Measurements from ENCODE around the gene EML4.

The EML4 gene

DNA sequence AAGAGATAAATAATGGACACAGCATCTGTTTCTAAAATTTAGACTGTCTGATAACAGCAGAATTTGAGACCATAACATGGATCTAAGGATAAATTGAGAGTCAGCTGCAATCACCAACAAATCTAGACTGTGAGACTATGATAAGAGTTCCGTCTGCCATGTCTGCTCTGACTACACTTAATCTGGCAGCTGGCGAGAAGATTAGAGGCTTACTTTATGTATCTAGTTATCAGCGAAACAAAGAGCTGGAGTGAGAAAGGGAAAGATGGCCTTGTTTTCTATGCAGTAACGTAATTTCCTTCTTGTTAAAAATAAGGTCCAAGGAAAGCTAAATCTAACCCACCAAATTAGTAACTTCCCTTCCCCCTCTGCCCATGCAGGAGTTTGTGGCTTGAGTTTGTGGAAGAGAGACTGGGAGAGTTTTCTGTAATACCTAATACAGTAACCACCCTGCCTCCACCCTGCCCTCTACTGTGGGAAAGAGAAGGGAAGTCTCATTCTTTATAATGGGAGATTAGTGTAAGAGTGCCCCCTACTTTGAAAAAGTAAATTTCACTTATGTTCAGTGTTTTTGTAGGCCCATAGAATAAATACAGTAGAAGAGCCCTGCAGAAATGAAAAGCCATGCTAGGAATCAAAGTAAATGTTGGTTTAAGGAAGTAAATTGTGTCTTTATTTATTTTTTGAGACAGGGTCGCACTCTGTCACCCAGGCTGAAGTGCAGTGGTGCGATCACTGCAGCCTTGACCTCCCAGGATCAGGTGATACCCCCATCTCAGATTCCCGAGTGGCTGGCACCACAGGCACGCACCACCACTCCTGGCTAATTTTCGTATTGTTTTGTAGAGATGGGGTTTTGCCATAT is 27.5 kb downstream of the EML4 start:
- no peak for DNase-seq (ENCODE audit: low read depth in 2 of 2)

GRCh38 chr2:42197792-42198191 is 28.6 kb downstream of the EML4 start:
- no peak for DNase-seq (ENCODE audit: low read depth in 2 of 2)

DNA sequence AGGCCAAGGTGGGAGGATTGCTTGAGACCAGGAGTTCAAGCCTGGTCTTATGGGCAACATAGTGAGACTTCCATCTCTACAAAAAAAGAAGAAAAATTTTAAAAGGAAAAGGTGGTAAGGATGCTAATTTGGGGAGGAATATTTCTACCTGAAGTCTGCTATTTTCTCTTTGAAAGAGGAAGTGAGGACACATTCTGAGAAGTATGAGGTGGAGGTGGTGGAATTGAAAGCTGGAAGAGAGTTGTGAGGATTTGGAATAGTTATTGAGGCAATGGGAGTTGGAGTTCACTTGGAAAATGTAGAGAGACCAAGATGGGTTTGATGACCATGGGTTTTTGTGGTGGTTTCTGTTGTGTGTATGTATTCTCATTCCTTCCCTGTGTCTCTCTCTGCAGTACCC is 29.3 kb downstream of the EML4 start:
- DNase-seq (ENCODE audit: low read depth in 2 of 2): no peak

DNA sequence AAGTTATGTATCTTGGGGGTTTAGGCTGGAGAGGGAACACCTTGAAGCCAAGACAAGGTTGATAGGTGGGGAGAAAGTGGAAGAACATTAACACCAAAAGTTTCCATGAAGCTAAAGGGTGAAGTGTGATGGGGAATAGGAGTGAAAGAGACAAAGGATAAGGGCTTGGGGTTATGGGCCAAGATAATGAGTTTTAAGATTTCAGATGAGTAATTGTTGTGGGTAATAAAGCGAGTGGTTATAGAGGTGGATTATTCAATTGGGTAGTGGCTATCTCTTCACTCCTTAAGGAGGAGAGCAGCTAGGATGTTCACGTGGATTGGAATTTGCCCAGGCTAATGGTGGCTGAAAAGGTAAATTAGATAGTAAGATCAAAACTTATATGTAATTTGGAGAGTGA is 29.8 kb downstream of the EML4 start:
- no peak for DNase-seq (ENCODE audit: low read depth in 2 of 2)

- DNase-seq (ENCODE audit: low read depth in 2 of 2): no peak
Observed at GRCh38 chr2:42199626-42200025, 30.5 kb downstream of the EML4 start.

DNA sequence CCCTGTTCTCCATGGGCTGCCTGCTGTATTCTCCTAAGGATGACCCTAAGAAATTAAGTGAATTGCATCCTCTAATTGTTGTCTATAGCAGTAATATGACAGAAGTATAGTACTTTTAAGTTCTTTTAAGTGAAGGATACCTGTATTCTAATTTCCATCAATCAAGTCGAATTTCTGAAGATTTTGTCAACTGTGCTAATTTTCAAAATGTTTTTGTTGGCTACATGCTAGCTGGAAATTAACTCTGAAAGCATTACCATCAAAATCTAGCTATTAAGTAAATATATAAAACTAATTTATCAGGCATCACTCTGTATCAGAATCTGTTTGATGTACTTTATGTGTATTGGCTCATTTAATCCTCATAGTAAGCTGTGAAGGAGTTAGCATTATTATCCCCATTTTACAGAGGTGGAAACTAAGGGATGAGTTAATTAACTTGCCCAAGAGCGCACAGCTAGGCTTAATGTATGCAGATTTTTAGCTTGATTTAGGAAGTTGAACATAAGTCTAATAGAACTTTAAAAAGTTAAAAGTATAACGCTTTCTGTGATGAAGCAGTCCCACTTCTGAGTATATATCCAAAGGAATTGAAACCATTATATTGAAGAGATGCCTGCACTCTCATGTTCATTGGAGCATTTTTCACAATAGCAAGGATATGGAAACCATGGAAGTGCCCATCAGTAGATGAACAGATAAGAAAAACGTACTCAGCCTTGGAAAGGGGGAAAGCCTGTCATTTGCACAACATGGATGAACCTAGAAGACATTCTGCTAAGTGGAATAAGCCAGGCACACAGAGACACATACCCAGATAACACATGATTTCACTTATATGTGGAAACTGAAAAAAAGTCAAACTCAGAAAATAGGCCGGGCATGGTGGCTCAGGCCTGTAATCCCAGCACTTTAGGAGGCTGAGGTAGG is 32.0 kb downstream of the EML4 start:
- DNase-seq (ENCODE audit: low read depth in 2 of 2): no peak

- no peak for DNase-seq (ENCODE audit: low read depth in 2 of 2)
Observed at GRCh38 chr2:42202634-42203008, 33.5 kb downstream of the EML4 start.

DNA sequence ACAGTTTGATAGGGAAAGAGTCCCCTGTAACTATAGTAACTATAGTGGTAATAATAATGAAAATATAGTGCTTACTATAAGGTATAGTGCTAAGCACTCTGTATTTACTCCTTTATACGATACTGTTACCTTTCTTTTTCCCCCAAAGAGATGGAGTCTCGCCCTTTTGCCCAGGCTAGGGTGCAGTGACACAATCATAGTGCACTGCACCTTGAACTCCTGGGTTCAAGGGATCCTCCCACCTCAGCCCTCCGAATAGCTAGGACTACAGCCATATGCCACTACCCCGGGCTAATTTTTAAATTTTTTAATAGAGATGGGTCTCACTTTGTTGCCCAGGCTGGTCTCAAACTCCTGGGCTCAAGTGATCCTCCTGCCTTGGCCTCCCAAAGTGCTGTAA is 34.6 kb downstream of the EML4 start:
- no peak for DNase-seq (ENCODE audit: low read depth in 2 of 2)

DNA sequence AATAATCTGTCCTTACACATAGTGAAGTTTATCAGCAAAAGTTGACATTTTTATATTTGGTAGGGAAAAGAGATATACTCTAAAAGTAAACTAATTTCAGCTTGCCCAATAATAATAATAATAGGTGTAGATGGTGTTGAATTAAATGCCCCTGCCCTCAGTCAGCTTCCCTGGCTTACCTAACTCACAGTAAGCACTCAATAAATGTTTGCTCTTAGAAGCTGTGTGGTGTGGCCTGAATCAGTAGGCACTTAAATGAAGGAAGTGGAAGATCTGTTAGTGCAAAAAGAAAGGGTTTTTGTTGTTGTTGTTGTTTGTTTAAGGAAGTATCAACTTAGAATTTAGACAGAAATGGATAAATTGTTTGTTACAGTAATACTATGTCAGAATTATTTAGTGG is 36.2 kb downstream of the EML4 start:
- DNase-seq (ENCODE audit: low read depth in 2 of 2): no peak

DNA sequence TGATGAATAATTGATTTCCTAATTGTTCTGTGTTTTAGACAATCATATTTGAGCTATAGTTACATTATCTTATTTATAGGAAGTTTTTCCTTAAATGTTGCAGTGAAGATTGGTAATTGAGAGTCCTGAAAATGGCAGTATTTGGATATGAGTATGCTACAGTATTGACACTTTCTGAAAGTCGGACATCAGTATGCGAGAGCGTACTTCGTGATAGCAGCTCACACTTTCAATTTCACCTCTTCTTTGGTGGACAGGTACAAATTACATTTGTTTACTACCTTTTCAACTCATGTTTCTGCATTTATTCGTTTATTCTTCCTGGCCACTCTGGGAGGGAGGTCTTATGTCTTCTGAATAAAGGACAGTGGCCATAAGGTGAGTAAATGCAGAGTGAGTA is 38.7 kb downstream of the EML4 start:
- DNase-seq (ENCODE audit: low read depth in 2 of 2): no peak

DNA sequence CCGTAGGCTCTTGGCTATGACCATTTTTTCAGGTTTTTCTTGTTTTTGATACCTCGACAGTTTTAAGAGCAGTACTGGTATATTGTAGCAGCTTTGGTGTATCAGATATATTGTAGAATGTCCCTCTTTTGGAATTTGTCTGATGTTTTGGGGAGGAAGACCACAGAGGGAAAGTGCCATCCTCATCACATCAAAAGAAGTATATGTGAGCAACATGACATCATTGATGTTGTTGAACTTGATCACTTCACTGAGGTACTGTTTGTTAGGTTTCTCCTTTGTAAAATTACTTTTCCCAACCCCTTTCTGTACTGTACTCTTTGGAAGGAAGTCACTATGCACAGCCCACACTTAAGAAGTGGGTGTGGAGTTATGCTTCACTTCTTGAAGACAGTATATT is 41.0 kb downstream of the EML4 start:
- DNase-seq (ENCODE audit: low read depth in 2 of 2): no peak

GRCh38 chr2:42211291-42211690 is 42.1 kb downstream of the EML4 start:
- no peak for DNase-seq (ENCODE audit: low read depth in 2 of 2)

GRCh38 chr2:42214669-42215068 is 45.5 kb downstream of the EML4 start:
- no peak for DNase-seq (ENCODE audit: low read depth in 2 of 2)

GRCh38 chr2:42216694-42217093 is 47.5 kb downstream of the EML4 start:
- DNase-seq (ENCODE audit: low read depth in 2 of 2): no peak

DNA sequence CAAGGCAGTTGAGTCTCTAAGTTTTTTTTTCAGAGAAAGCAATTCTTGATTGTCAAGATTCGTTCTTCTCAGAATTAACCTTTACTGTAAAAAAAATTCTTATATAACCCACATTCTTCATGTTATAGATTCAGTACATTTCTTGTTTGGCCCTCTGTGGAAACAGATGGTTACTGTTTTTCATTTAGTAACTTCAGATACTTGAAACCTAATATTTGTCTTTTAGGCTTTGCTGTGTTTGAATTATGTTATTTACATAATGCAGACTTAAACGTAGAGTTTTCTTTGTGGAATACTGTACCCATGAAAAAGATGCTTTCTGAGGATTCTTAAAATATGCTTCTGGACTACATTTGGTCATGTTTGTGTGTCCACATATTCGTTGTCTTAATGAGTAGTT is 48.2 kb downstream of the EML4 start:
- no peak for DNase-seq (ENCODE audit: low read depth in 2 of 2)

DNA sequence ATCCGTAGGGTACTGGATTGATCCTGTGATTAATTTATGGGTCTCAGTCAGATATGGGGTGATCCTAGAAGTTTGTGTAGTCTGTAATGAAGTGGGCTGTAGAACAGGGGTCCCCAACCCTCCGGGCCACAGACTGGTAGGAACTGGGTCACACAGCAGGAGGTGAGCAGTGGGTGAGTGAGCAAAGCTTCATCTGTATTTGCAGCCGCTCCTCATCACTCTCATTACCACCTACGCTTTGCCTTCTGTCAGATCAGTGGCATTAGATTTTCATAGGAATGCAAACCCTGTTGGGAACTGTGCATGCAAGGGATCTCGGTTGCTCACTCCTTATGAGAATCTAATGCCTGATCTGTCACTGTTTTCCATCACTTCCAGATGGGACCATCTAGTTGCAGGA is 48.8 kb downstream of the EML4 start:
- no peak for DNase-seq (ENCODE audit: low read depth in 2 of 2)

GRCh38 chr2:42218712-42219111 is 49.6 kb downstream of the EML4 start:
- DNase-seq (ENCODE audit: low read depth in 2 of 2): no peak

GRCh38 chr2:42219160-42219559 is 50.0 kb downstream of the EML4 start:
- no peak for DNase-seq (ENCODE audit: low read depth in 2 of 2)

- no peak for DNase-seq (ENCODE audit: low read depth in 2 of 2)
Observed at GRCh38 chr2:42220566-42220965, 51.4 kb downstream of the EML4 start.

DNA sequence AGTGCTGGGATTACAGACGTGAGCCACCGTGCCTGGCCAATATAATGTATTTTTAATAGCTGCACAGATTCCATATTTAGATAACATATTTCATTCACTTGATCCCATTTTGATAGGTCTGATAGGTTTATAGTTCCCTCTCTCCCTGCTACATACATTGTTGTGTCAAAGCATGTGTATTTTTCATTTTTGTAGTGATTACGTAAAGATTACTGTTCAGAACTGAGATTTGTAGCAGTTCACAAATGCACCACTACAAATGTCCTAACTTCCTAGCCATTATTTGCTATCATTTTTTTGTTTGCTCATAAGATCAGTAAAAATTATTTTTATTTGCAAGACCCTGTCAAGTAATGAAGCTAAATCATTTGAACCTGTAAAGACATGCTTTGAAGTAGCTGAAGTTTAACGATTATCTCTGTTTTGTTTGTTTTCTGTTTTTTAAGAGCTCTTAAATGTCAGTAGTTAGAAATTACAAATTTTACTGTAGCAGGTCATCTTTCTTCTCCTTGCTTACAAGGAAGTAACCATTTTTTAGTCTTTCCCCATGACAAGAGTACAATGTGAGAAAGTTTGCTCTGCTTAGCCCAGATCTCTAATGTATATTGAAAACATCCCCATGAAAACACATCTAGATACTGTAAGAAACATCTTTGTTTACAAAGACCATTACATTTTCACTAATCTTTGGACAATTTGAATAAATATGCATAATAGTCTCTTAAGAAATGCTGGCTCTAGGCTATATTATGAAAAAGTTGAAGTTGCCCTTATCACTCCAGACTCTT is 54.1 kb downstream of the EML4 start:
- no peak for DNase-seq (ENCODE audit: low read depth in 2 of 2)

DNA sequence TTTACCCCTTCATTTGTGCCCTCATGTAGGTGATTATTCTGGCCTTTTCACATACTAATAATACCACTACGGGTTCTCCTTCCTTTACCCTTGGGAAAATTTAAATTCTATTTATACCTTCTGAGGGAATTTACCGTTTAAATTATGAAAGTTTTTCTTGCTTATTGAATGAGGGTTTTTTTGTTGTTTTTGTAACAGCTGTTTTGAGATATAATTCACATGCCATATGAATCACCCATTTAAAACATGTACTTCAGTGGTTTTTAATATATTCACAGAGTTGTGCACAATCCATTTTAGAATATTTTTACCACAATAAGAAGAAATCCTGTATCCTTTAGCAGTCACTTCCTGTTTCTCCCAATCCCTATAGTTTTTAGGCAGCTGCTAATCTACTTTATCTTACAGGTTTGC is 54.7 kb downstream of the EML4 start:
- no peak for DNase-seq (ENCODE audit: low read depth in 2 of 2)

DNA sequence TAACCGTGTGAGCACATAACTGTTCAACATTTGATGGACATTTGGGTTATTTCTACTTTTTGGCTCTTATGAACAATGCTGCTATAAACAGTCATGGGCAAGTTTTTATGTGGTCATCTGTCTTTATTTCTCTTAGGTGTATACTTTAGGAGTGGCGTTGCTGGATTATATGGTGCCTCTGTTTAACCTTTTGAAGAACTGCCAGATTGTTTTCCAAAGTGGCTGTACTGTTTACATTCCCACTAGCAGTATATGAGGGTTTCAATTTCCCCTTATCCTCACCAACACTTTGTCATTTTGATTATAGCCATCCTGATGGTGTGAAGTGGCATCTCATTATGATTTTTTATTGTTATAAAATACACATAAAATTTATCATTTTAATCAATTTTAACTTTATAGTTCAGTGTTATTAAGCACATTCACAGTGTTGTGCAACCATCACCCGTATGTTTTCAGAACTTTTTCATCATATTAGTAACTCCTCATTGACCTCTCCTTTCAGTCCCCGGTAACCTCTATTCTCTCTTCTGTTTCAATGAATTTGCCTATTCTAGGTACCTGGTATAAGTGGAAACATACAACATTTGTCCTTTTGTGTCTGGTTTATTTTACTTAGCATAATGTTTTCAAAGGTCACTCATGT is 55.4 kb downstream of the EML4 start:
- DNase-seq (ENCODE audit: low read depth in 2 of 2): no peak
